ENCODE measurements around the gene OR1E1.

GRCh38 chr17:3411070-3411469 lies 12.9 kb upstream of the OR1E1 start, which contains the start of gene OR3A3:
- TF ChIP-seq MAX (IDR thresholded peaks at IDR 0.05; ENCODE audit: low read depth) (no peak), CTCF (IDR thresholded peaks at IDR 0.05) (no peak), NRF1 (IDR thresholded peaks at IDR 0.05; ENCODE audit: low read depth, low read length) (no peak), JUND (IDR thresholded peaks at IDR 0.05) (no peak), ELF1 (IDR thresholded peaks at IDR 0.05) (no peak), TCF12 (IDR thresholded peaks at IDR 0.05) (no peak), NFIC (IDR thresholded peaks at IDR 0.05; ENCODE audit: borderline replicate concordance) (no peak), SMC3 (IDR thresholded peaks at IDR 0.05; ENCODE audit: low read depth, low read length) (no peak), SIN3A (IDR thresholded peaks at IDR 0.05; ENCODE audit: borderline replicate concordance, low read depth, low read length) (no peak), EP300 (IDR thresholded peaks at IDR 0.05; ENCODE audit: borderline replicate concordance in 1 of 2, low read depth in 1 of 2, low read length in 1 of 2) (no peak), REST (IDR thresholded peaks at IDR 0.05; ENCODE audit: low read depth, low read length) (no peak), TAF1 (IDR thresholded peaks at IDR 0.05; ENCODE audit: borderline replicate concordance, low read depth, low read length) (no peak), POLR2AphosphoS5 (IDR thresholded peaks at IDR 0.05; ENCODE audit: low read depth, low read length) (no peak), MEF2A (IDR thresholded peaks at IDR 0.05; ENCODE audit: borderline replicate concordance, low read depth) (no peak)
